Measurements from ENCODE around the gene BMAL1. TPM values are rescaled to one million over a fixed set of nuclear protein-coding genes. Genes with fewer than 3 reads are reported as not detected.

Gene BMAL1
- total RNA-seq (ENCODE audit: unreplicated experiment): 8.6 TPM
- long read RNA-seq, partial matches to known transcripts: 0 of 2 reads
- long read RNA-seq, other reads (novel, unspliced or antisense): 1 of 2 reads

- TF ChIP-seq CTCF (IDR thresholded peaks at IDR 0.05; ENCODE audit: partially characterized antibody, unreplicated experiment): no peak
- Mint-ChIP-seq H3K9me3 (ENCODE audit: unreplicated experiment) (peaks cover 6% of the 10 kb centered on the region), H3K27me3 (ENCODE audit: unreplicated experiment) (peaks cover 27% of the 10 kb centered on the region), H3K4me1 (ENCODE audit: low read depth, unreplicated experiment) (peaks cover 3% of the 10 kb centered on the region), H3K27ac (ENCODE audit: unreplicated experiment) (no peak within 1 kb of the TSS), H3K36me3 (ENCODE audit: unreplicated experiment) (no peaks in the 10 kb centered on the region), H3K4me3 (ENCODE audit: unreplicated experiment) (peak within 1 kb of the TSS; percentile 98)
- DNase-seq: peak; percentile 36
Observed at GRCh38 chr11:13277768-13278608, at the start of gene BMAL1. TSS of gene BMAL1 (plus strand) at chr11:13277790. CDS start at chr11:13354309, 76,519 bp downstream.

- H3K27me3 Mint-ChIP-seq (ENCODE audit: unreplicated experiment): no peaks in the 10 kb centered on the region
- no peak for DNase-seq
- H3K4me1 Mint-ChIP-seq (ENCODE audit: low read depth, unreplicated experiment): peaks cover 6% of the 10 kb centered on the region
- H3K4me3 Mint-ChIP-seq (ENCODE audit: unreplicated experiment): no peak overlapping the region
- no peaks in the 10 kb centered on the region for H3K36me3 Mint-ChIP-seq (ENCODE audit: unreplicated experiment)
- no peak overlapping the region for H3K27ac Mint-ChIP-seq (ENCODE audit: unreplicated experiment)
- H3K9me3 Mint-ChIP-seq (ENCODE audit: unreplicated experiment): no peaks in the 10 kb centered on the region
- no peak for TF ChIP-seq CTCF (IDR thresholded peaks at IDR 0.05; ENCODE audit: partially characterized antibody, unreplicated experiment)
Observed at GRCh38 chr11:13228572-13228971, 49.0 kb upstream of the BMAL1 start.

GRCh38 chr11:13229136-13229535 lies 48.5 kb upstream of the BMAL1 start:
- TF ChIP-seq CTCF (IDR thresholded peaks at IDR 0.05; ENCODE audit: partially characterized antibody, unreplicated experiment): no peak
- H3K36me3 Mint-ChIP-seq (ENCODE audit: unreplicated experiment): no peaks in the 10 kb centered on the region
- H3K27me3 Mint-ChIP-seq (ENCODE audit: unreplicated experiment): no peaks in the 10 kb centered on the region
- no peaks in the 10 kb centered on the region for H3K9me3 Mint-ChIP-seq (ENCODE audit: unreplicated experiment)
- H3K4me3 Mint-ChIP-seq (ENCODE audit: unreplicated experiment): no peak overlapping the region
- no peak for DNase-seq
- H3K27ac Mint-ChIP-seq (ENCODE audit: unreplicated experiment): no peak overlapping the region
- H3K4me1 Mint-ChIP-seq (ENCODE audit: low read depth, unreplicated experiment): peaks cover 6% of the 10 kb centered on the region

- DNase-seq: no peak
Observed at GRCh38 chr11:13229711-13230318, 47.8 kb upstream of the BMAL1 start.

More at GRCh38 chr11:13229711-13230318, 47.8 kb upstream of the BMAL1 start:
- Mint-ChIP-seq H3K27ac (ENCODE audit: unreplicated experiment) (no peak overlapping the region), H3K36me3 (ENCODE audit: unreplicated experiment) (no peaks in the 10 kb centered on the region), H3K27me3 (ENCODE audit: unreplicated experiment) (no peaks in the 10 kb centered on the region), H3K4me1 (ENCODE audit: low read depth, unreplicated experiment) (peaks cover 6% of the 10 kb centered on the region), H3K9me3 (ENCODE audit: unreplicated experiment) (no peaks in the 10 kb centered on the region), H3K4me3 (ENCODE audit: unreplicated experiment) (no peak overlapping the region)
- TF ChIP-seq CTCF (IDR thresholded peaks at IDR 0.05; ENCODE audit: partially characterized antibody, unreplicated experiment): no peak
